Hematopoietic multipotent progenitor cell treated with erythropoietin and hydrocortisone succinate and interleukin-3 and kit ligand, for 6 days (in vitro differentiated cells): ENCODE data around the gene FAM193A.
"Not testable (repeated sequence)": the region's sequence is repeated elsewhere in the genome, so short reads cannot be mapped to it uniquely, and the experiment has no call there.

ENCODE experiments used
- DNase-seq: peaks from one replicate; pipeline ENCODE4 v3.0.0-alpha.2; 2015

FAM193A gene

GRCh38 chr4:2536193-2537010 lies at the start of gene FAM193A:
Gene FAM193A, plus strand, starts transcription at chr4:2536647. Its CDS starts 269 bp downstream, at chr4:2536916.
- peak; percentile 98 for DNase-seq

GRCh38 chr4:2486981-2487380 lies 49.5 kb upstream of the FAM193A start:
- DNase-seq, result no peak

GRCh38 chr4:2487632-2488031 lies 48.8 kb upstream of the FAM193A start:
- DNase-seq, result no peak

- no peak for DNase-seq
Observed at GRCh38 chr4:2489081-2489805, 47.2 kb upstream of the FAM193A start.

- no peak for DNase-seq
Observed at GRCh38 chr4:2489841-2490552, 46.5 kb upstream of the FAM193A start.

GRCh38 chr4:2492970-2493369 lies 43.5 kb upstream of the FAM193A start:
- DNase-seq, result no peak

- DNase-seq, result no peak
Observed at GRCh38 chr4:2494992-2495391, 41.5 kb upstream of the FAM193A start.

- DNase-seq, result no peak
Observed at GRCh38 chr4:2497324-2497723, 39.1 kb upstream of the FAM193A start.

- DNase-seq, result no peak
Observed at GRCh38 chr4:2497931-2498330, 38.5 kb upstream of the FAM193A start.

GRCh38 chr4:2500547-2500946 lies 35.9 kb upstream of the FAM193A start:
- DNase-seq, result no peak

GRCh38 chr4:2501034-2501594 lies 35.3 kb upstream of the FAM193A start:
- DNase-seq, result no peak

GRCh38 chr4:2503809-2504208 lies 32.6 kb upstream of the FAM193A start:
- DNase-seq, result no peak

GRCh38 chr4:2507259-2507658 lies 29.2 kb upstream of the FAM193A start:
- DNase-seq, result no peak

- no peak for DNase-seq
Observed at GRCh38 chr4:2507855-2508254, 28.6 kb upstream of the FAM193A start.

- DNase-seq, result no peak
Observed at GRCh38 chr4:2510351-2511259, 25.8 kb upstream of the FAM193A start.

- DNase-seq, result no peak
Observed at GRCh38 chr4:2511645-2512131, 24.8 kb upstream of the FAM193A start.

GRCh38 chr4:2512396-2513135 lies 23.9 kb upstream of the FAM193A start:
- no peak for DNase-seq

GRCh38 chr4:2514193-2514592 lies 22.3 kb upstream of the FAM193A start:
- not testable (repeated sequence) for DNase-seq

GRCh38 chr4:2514944-2515343 lies 21.5 kb upstream of the FAM193A start:
- DNase-seq, result not testable (repeated sequence)

- no peak for DNase-seq
Observed at GRCh38 chr4:2515830-2516550, 20.5 kb upstream of the FAM193A start.

GRCh38 chr4:2516635-2517034 lies 19.8 kb upstream of the FAM193A start:
- no peak for DNase-seq
